A204.1 (cell line): ENCODE results near the gene PON3.
A peak's percentile ranks its signal among the peaks of the same experiment; 100 is the strongest.

Experiments
- FAIRE-seq: peaks from 2 replicates; lab custom pipeline; 2012; peaks lifted over from hg19 to GRCh38; lab: Jason Lieb, UNC

The PON3 gene

DNA sequence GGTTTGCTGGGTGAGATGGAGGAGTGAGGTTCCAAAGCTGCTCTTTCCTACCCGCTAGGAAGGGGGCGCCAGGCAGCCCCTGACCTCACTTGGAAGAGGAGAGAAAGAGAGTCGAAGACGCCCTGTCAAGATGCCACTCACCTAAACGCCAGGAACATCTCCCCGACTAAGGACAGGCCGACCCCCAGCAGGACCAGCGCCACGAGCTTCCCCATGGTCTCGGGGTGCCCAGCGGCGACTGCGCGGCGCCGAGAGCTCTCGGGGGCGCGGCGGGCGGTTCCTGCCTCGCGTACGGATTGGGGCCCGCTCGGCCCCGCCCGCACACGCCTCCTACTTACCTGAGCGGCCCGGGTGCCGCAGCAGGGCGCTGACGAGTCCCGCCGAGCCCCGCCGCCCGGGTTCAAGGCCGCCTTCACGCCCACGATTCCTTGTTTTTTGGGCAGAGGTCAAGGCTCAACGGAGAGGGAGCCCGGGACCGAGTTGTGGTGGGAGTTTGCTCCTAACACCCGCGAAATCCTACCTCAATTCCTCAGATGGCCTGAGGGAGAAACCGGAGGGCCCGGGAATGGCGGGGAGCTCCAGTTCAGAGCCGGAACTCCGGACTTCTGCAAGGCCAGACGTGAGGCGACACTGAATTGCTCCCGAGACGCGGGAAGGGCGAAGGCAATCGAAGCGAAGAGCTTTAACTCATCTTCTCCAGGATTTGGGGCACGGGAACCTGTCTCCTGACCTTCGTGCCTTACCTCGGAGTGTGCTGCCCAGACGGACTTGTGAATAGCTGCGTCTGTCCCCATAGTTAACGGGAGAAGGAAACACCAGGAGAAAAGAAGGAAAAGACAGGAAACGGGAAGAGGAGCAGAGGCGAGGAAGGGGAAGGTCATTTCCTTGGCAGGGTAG, at the start of gene PON3:
Gene PON3, minus strand, starts transcription at position 240 of the 897 bp plus-strand sequence. Its CDS starts 25 bp downstream, at position 215.
- FAIRE-seq: no peak

DNA sequence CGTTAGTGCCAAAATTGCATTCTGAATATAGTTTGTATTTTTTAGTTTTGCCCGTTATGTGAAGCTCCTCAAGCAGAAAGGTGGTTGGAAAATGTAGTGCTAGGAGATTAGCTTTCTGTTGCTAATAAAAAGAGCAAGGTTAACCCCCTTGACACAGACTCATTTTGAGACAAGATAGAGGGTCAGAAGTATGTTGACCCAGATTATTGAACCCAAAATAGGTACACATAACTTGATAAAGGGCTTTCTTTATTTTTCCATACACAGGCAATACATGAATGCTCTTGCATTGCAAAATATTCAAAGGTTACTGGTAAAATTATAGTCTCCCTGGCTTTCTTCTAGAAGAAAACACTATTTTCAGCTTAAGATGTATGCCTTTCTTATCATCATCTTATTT, 48.6 kb upstream of the PON3 start:
- no peak for FAIRE-seq

DNA sequence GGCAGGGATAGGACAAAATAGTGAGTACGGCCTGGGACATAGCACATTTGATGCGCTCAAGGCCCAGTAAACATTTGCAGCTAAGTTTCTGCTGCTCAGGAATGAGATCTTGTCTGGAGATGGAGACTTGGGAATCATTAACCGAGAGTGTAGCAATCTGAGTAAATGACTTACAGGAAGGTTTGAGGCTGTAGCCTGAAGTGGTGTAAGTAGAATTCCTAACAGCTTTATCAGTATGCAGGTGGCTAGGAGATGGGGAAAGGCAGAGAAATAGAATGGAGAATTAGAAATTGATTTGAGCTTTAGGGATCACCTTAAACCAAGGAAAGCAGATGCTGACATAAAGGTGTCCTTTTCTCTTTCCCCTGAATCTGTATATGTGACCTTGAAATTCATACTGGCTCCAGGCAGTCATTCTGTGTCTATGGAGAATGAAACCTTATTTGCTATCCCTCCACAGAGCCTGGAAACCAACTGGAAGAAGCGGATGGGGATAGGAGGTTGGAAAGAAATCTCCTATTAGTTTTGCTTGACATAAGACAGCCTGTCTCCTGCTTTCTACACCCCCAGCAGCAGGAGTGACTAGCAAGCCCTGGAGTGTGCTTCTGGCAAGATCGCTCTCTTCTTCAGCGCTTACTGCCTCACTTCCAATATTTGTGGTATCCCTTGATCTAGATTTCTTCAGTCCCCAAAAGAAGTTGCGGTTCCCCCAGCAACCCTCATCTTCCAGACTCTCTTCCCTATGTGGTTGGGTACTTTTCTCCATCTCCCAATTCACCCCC, 45.1 kb upstream of the PON3 start:
- no peak for FAIRE-seq

DNA sequence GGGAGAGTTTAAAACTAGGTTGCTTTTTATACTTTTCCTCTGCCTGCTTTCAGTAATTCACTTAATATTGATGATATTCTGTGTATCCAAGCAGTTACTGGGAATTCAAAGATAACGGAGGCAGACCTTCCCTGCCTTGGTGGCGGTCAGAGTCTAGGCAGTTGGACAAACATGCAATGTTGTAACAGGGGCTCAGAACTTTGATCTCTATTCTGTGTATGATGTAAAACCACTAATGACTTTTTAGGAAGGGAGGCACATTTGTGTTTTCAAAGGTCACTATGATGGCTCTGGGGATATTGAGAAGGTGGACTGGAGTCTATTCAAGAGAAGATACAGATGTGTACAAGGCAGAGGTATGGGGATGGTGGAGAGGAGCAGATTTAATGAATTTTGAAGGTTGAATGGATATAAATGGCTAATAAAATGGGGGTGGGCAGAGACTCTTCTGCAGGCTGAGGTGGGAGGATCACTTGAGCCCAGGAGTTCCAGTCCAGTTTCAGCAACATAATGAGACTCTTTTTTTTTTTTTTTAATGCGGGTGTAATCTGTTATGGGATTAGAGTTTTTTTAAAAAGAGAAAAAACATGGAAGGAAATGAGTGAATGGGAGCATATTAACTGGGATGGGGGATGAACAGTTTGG, 44.3 kb upstream of the PON3 start:
- no peak for FAIRE-seq

DNA sequence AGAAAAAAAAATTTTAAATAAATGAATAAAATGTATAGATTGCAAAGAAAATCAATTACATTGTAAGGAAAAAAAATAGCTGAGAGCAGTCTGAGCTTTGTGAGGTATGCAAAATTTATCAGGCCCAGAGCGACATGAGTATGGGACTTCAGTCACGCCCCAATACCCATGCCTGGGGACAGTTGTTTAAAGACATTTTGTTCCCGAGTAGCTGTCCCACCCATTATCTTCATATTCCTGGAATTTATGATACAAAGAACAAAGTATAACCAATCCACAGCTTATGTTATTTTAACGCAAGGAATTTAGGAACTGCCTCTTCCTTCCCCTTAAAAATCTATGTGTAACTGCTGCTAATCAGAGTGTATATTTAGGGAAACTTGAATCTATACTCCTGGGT, 40.2 kb upstream of the PON3 start:
- no peak for FAIRE-seq

DNA sequence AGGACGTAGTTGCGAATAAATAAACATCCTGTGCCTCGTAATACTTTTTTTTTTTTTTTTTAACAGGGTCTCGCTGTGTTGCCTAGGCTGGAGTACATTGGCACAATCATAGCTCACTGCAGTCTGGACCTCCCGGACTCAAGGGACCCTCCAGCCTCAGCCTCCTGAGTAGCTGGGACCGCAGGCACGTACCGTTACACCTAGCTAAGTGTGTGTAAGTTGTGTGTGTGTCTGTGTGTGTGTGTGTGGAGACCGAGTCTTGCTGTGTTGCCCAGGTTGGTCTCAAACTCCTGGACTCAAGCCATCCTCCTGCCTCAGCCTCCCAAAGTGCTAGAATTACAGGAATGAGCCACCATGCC, 39.2 kb upstream of the PON3 start:
- no peak for FAIRE-seq

DNA sequence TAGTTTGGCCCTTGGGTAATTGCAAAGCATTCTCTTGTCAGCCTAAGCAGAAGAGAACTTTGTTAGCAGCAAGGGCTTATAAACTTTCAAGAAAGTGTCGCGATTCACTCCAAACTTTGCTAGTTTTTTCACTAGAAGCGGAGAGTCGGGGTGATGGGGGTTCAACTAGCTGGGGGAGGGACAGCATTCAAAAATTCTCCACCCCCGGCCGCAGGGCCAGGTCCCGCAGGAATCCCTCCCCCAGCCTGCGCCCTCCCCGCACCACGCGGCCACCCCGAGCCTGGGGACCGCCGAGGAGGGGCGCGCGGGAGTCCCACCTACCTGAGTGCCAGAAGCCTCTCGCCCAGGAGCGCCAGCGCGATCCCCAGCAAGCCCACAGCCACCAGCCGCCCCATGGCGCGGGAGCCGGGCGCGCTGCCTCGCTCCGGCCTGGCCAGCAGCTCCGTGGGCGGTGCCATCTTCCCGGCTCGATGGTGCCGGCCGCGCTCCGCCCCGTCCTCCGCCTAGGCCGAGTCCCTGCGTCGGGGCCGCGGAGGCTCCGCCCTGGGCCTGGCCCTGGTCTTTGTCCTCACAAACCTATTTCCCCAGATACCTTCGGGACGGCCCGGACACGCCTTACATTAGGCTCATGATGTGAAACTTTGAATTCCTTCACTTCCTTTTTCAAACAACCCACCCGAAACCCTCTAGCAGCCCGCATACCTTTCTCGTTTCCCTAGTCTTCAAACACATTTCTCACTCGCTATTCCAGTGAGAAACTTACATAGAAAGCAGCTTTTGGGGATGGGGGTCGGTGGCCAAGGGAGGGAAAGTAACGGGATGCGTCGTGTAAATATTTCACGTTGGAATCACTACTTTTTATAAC, 38.6 kb upstream of the PON3 start, which contains the start of gene PON2:
Gene PON2, minus strand, starts transcription at position 472 of the 865 bp plus-strand sequence. Its CDS starts 77 bp downstream, at position 395.
- no peak for FAIRE-seq

DNA sequence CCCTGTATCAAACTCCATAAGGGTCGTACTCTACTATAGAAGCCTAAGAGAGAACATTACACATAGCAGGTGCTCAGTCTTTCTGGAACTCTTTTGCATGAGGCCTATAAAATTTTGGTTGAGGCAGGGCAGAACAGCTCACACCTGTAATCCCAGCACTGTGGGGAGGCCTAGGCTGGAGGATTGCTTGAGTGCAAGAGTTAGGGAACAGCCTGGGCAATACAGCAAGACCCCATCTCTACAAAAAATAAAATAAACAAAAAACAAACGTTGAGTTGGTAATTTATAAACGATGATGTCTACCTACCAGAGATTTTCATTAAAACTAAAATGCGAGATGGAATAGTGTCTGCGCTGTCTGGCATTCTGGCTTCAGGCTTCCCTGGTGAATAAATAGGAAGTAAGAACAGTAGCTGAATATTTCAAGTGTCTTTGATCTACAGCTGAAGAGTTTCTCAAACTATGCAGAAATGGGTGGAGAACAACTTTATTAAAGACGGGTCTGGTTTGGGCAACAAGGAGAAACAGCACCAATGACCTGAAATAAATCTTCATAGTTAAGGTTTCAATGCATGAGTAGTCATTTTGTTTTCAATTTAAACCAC, 37.9 kb upstream of the PON3 start:
- FAIRE-seq: no peak

DNA sequence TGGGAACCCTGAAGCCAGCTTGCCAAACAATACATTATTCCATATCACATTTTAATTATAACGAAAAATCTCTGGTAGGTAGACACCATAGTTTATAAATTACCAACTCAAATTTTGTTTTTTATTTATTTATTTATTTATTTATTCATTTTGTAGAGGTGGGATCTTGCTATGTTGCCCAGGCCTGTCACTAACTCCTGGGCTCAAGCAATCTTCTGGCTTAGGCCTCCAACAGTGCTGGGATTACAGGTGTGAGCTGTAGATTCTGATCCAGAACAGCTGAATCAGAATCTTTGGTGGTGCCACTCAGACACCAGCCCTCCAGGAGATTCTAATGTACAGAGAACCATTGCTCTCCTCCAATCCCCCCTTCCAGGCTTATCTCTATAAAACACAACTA, 37.0 kb upstream of the PON3 start:
- FAIRE-seq: no peak

DNA sequence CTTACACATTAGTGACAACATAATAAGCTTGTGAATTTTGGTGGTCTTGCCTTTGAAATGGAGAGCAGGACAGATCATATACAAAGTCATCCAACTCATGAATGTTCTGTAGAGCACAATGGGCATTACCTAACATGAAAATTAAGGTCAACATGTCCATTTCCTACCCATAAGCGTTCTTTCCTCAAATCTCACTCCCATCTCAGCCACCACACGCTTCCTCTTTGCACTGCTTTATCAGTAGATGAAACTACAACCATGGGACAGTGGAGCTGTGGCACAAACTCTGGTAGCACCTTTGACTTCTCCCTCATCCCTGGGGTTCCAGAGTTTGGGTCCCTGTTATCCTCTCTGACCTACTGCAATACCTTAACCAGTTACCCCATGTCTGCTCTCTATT, 36.4 kb upstream of the PON3 start:
- no peak for FAIRE-seq

DNA sequence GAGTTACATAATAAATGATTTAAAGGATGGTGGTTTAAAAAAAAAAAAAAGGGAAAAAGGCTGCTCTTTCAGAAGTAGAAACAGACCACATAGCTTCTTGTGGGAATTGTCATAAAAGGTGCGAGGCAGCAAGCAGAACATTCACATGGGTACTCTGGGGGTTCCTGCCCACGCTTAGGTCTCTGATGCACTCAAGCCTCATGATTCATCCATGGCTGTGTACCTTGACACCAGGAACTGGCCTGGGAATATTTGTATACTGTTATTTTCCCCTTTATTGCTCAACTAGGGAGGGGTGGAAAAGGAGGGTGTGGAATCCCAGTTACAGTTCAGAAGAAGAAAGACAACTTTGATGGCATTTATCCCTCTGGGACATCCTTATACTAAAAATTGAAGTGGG, 34.7 kb upstream of the PON3 start:
- no peak for FAIRE-seq

DNA sequence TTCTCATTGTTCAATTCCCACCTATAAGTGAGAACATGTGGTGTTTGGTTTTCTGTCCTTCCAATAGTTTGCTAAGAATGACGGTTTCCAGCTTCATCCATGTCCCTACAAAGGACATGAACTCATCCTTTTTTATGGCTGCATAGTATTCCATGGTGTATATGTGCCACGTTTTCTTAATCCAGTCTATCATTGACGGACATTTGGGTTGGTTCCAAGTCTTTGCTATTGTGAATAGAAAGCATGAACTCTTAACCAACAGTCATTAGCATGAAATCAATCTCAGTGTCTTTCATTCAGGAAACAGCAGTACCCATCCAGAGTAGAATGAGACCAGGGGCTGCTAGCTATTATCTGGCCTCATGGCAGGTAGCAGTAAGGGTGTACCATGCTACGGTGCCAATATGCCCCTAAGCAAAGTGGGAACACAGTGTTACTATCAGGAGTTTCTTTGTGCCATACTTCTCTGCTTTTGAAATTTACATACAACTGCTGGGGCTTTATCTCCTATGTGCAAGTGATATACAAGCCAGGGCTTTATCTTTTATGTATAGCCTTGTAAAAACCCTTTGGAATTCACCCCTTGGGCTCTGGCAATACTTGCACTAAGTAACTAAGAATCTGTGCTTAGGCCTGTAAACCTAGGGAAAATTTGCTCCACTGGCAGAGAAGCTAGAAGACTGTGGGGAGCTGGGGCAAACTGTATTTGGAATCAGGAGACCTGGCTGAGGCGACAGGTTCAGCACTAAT, 33.2 kb upstream of the PON3 start:
- no peak for FAIRE-seq

DNA sequence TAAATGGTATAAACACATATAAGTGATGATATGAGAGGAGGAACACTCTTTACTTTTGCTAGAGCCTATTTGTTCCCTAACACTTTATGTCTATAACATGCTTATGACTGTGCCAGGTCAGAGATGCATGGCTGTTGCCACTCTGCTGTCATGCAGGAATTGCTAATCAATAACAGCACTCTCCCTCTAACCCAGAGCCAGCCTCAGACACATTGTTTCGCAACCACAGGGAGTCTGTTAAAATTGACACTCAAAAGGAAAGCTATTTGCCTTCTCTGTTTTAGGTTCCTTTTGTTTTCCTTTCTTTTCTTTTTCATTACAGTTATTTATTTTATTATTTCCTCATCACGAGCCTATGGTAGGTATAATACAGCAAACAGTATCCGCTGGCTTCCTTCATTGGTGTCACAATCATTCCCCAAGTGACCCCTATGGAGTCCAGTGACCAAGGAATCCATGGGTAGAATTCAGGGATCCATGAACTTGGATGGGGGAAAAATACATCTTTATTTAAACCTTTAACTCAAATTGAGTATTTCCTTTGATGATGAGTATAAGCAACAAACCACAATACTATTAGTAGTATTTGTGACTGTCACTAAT, 31.8 kb upstream of the PON3 start:
- no peak for FAIRE-seq

DNA sequence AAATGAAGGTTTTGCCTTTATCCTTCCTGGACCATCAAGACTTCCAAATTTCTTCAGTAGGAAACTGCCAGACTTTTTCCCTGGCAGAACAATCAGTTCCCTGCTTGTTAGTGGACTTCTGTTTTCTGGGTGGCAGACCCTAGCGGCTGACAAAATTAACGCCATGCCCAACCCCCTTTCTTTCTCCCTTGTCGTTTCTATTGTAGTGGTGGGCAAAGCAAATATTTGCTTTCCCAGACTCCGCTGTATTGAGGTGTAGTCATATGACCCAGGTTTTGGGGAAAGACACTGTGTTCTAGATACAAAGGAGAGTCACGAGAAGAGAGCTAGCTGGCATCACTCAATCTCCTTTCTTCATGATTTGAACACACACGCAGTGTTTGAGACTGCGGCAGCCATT, 31.0 kb upstream of the PON3 start:
- FAIRE-seq: no peak

DNA sequence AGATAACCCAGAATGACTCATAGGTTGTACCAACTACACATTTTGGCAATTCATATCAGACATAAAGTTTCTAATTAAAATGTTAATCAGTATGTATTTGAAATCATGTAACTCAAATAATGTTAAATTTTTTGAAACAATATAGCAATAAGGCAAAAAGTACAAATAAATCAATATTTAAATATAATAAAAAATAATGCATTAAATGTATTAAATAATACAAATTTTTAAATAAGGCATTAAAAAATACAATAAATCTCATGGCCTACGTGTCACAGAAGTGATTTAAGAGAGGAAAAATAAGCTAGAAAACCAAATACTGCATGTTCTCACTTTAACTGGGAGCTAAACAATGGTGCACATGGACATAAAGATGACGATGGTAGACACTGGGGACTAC, 29.5 kb upstream of the PON3 start:
- FAIRE-seq: peak; percentile 93

DNA sequence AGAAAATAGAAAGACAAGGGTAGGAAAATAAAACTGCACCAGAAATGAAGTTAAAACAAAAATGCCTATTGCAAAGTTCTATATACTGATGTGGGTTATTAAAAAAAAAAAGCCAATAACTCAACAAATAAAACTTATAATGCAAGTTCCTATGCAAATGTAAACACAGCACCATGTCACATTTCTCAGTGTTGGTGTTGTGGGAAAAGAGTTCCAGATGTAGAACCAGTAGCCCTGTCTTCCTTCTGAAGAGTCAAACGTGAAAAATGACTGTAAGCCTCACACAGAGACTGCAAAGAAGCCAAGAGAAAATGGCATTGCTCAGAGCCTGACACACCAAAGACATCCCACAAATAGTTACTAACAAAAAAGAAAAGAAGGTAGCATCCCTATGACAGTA, 28.5 kb upstream of the PON3 start:
- no peak for FAIRE-seq

DNA sequence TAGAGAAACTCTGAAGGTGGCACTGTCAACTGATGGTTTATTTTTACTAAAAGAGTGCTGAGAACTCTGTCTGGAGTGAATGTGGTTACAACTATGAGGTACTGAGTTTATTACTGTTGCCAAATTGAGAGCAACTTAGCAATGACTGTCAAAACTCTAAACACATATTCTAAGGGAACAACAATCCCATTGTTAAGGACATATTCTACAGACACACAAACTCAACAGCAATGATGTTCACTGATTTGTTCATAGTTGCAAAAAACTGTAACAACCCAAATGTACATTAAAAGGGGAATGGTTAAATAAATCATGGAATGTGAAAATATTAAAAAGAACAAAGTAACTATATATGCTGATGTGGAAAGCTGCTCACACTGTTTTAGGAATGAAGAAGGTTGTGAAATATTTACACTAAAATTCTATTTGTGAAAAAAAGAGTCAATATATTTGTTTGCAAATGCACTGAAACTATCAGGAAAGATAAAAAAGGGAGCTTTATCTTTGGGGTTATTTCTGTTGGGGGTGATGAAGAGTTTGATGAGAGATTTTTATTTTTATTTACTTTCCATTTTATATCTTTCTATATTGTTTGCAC, 25.8 kb upstream of the PON3 start:
- FAIRE-seq: no peak

DNA sequence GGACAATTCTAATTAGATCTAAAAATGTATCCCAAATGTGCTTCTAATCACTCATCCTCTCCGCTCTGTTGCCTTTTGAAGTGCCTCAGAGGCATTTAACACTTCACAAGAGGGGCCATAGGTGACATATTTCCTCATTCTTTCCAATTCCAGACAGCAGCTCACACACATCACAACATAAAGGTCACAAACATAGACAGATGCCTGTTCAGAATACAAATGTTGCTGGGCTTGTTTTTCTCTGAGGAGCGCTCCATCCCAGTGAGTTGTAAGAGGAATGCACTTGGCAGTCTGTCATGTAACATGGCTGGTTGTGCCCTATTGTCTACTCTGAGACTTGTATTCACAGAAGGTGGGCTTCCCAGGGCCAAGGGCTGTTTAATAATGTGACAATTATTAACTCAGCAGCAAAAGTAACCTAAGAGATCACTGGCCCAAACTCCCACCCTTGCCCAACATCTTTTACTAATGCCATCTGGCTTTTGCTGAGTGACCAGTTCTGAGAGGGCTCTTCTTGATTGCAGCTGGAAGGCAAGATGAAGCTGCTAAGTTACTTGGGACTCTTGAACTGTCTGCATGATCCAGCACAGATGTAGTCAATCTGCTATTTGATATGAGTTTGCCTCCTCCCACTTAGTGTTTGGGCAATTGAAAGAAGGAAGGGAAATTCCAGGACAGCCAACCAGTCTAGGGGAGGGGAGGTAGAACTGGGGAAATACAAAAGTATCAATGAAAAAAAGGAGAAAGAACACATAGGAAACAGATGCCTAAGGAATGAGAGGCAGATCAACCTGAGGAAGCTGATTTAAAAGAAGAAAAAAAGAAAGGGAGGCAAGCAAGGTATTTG, 25.0 kb upstream of the PON3 start:
- no peak for FAIRE-seq

DNA sequence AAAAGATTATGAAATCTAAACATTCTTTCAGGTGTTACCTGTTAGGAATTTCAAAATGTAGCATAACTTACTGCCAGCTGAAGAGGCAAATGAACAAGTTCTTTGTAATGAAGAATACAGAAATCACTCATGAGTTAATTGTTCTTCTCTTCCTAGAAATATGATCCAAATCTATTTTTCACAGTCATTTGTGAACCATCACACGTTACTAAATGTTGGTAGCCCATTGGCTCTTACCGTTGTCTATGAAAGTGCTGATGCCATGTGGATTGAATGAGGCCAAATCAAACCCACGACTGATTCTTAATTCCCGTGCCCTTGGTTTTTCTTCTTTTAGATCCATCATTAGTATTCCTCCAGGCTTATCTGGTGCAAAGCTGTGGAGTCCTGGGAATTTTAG, 15.9 kb upstream of the PON3 start:
- no peak for FAIRE-seq
